Renal pelvis (tissue), 4 donors: ENCODE results near the gene MST1R. TPM values are rescaled to one million over a fixed set of nuclear protein-coding genes. Genes with fewer than 3 reads are reported as not detected.

Experiments used
- DNase-seq: peaks from one replicate; pipeline ENCODE4 v3.0.0-alpha.2; 2013
- polyA plus RNA-seq, 3 donors: library from polyadenylated mRNA; unstranded; fragments of 120-200 nt; gene quantifications; one replicate each; pipeline ENCODE4 v1.2.1, GENCODE V29; 2013; ENCODE audit not compliant: insufficient read length in 3 of 3

Gene MST1R
- polyA plus RNA-seq, 3 donors: 1.00 to 1.7 (median 1.4) TPM

DNA sequence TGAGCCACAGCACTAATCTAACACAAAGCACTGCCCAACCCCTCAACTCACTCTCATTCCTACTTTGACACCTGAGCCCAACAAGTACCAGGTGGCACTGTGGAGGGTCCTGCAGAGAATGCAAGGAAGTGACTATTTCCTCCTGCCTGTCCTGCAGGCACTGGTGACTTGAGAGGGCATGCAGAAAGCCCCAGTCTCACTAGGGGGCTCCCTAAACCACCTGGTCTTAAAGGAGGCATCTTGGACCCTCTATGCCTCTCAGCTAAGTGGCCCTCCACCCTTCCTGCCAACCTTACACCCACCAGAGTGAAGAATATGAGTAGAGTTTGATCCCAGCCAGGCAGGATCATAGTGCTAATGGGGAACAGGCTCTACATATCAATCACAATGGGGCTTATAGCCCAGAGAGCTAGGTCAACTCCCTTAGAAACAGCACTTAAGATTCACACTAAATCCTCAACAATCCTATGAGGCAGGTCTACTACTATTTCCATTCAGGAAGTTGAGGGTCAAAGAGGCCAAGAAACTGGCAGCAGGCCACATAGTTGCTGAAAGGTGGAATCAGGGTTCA lies 62.5 kb downstream of the MST1R start:
- DNase-seq: no peak

- DNase-seq: no peak
Measured at GRCh38 chr3:49840388-49840787, 63.3 kb downstream of the MST1R start.

DNA sequence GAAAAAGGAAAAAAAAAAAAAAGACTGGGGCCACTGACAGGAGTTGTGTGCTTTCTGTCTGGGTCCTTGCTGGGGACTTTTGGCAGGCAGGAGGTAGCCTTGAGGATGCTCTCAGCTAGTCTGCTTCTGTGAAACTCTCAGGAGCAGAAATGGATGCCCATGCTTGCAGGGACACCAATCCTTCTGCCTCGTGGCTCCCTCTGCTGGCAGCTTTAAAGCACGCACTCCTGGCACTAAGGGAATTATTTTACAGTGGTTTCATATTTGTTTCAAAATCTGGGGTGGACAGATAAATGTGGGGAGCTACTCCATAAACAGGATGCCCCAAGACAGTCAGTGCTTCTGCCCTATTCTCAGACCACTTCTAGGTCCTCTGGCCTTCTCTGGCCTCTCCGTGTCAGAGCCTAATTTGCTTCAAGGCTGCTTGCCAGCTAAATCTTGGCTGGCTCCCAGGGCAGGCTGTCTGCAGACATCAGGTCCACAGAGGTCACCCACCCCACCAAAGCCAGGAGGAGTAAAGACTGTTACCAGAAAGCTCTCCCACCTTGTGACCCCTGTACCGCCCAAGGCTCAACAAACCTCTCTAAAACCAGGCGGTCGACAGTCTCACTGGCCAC lies 64.4 kb downstream of the MST1R start:
- peak; percentile 75 for DNase-seq

Other genes with a start within 250 kb of the MST1R start
- 100 to 1,000 TPM; 153 to 162 (median 156) TPM for gene APEH, start 229.5 kb downstream of the MST1R start, polyA plus RNA-seq
- 100 to 1,000 TPM; 192 to 266 (median 201) TPM for gene MST1, start 214.4 kb downstream of the MST1R start, polyA plus RNA-seq
- gene RNF123, start 214.3 kb downstream of the MST1R start, polyA plus RNA-seq: 10 to 100 TPM; 40.4 to 42.0 (median 40.9) TPM
- 1 to 10 TPM; 2.3 to 2.7 (median 2.5) TPM for gene AMIGO3, start 184.2 kb downstream of the MST1R start, polyA plus RNA-seq
- gene GMPPB, start 179.9 kb downstream of the MST1R start, polyA plus RNA-seq: 10 to 100 TPM; 15.7 to 20.7 (median 15.8) TPM
- gene IP6K1, start 117.3 kb downstream of the MST1R start, polyA plus RNA-seq: 10 to 100 TPM; 48.7 to 52.9 (median 51.4) TPM
- gene CDHR4, start 104.0 kb downstream of the MST1R start, polyA plus RNA-seq: not detected
- gene INKA1, start 100.6 kb downstream of the MST1R start, polyA plus RNA-seq: 10 to 100 TPM in 2 of 3 donors, 1 to 10 TPM in 1; 9.9 to 17.2 (median 12.7) TPM
- gene UBA7, start 89.9 kb downstream of the MST1R start, polyA plus RNA-seq: 10 to 100 TPM; 34.4 to 43.1 (median 36.8) TPM
- gene TRAIP, start 47.3 kb downstream of the MST1R start, polyA plus RNA-seq: 10 to 100 TPM in 1 of 3 donors, 1 to 10 TPM in 2; 9.3 to 13.1 (median 9.7) TPM
- gene CAMKV, start 34.0 kb downstream of the MST1R start, polyA plus RNA-seq: under 1 TPM; 0.06 to 0.41 (median 0.26) TPM
- 1 to 10 TPM; 8.1 to 9.3 (median 8.5) TPM for gene MON1A, start 25.9 kb upstream of the MST1R start, polyA plus RNA-seq
- 100 to 1,000 TPM; 123 to 187 (median 129) TPM for gene RBM6, start 36.3 kb upstream of the MST1R start, polyA plus RNA-seq
- 100 to 1,000 TPM; 250 to 390 (median 367) TPM for gene RBM5, start 185.0 kb upstream of the MST1R start, polyA plus RNA-seq